HG03039 (cell line): ENCODE measurements around the gene NCOA7.
"Not testable (repeated sequence)": the region's sequence is repeated elsewhere in the genome, so short reads cannot be mapped to it uniquely, and the experiment has no call there.

Experiments
- ATAC-seq: cut with Tn5 transposase; IDR thresholded peaks from one replicate; pipeline ENCODE4 v1.9.1; 2021; ENCODE audit warnings: mild to moderate bottlenecking, moderate library complexity; ENCODE audit not compliant: unreplicated experiment

Gene NCOA7

GRCh38 chr6:125791151-125791819, 525 bp downstream of the NCOA7 start:
- ATAC-seq: no peak

GRCh38 chr6:125791820-125792165, 1.0 kb downstream of the NCOA7 start:
- no peak for ATAC-seq

DNA sequence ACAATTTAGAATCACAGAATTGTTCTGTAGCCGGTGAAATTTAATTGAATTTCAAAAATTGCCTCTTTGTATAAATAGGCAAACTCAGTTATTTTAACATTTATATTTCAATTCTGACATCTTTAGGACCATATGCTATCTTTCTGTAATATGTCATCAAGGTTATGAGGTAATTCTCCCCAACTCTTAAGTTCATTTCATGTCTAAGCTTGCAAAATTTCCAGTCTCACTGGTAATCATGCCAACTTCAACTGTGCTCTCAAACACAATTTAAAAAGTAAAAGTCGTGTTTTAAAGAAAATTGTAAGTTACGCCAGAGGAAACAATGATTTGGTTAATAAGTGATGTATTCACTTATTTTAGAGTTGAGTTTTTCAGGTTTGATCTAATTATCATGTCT, 1.4 kb downstream of the NCOA7 start:
- ATAC-seq: no peak

GRCh38 chr6:125792680-125793079, 1.9 kb downstream of the NCOA7 start:
- no peak for ATAC-seq

- ATAC-seq: no peak
These were observed 2.5 kb downstream of the NCOA7 start for GRCh38 chr6:125793280-125793679.

DNA sequence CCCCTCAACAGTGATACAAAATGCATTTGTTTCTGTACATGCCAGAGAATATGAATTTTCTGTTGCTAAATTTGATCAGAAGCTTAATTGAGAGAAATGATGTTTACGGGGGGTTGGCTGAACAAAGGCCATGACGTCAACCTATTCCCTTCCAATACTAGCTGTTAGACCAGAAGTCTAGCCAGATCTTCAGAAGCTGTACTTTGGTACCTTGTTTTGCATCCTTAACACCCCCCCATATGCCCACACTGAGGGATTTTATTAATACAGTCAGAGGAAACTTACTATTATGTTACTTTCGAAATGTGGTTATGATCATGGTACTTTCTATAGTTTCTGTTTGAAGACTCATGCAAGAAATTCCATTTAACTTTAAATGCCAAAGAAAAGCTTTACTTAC, 3.1 kb downstream of the NCOA7 start:
- peak; percentile 12 for ATAC-seq

DNA sequence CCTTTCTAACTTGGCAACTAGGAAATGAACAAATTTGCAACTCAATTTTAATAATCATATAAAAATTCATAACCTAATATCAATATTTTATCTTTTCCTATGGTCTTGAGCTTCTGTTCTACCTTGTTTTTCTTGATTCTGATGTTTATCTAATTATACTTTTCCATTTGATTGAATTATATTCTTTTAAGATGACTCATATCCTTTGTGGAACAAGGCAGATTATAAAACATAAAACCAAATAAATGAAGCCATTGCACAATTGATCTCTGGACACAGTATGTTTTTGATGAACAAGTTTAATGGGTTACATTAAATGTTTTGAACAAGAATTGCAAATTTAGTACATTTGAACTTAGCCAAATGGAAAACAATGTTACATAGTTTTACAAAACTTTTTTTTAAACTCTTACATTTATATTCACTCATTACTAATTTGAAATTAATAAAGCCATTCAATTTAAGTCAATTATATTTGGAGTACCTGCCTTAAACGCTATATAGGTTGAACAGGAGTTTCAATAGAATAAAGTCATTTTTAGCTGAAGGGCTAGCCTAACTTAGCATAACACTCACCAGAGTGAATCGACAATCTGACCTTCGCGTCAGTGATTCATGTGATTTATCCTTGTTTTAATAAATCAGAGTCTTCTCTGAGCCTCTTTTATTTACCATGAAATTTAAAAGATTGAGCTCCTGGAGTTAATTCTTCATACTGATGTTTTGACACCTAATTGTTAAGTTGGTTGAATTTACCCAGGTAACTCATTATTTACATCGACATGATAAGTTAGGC, 3.8 kb downstream of the NCOA7 start:
- ATAC-seq: no peak

DNA sequence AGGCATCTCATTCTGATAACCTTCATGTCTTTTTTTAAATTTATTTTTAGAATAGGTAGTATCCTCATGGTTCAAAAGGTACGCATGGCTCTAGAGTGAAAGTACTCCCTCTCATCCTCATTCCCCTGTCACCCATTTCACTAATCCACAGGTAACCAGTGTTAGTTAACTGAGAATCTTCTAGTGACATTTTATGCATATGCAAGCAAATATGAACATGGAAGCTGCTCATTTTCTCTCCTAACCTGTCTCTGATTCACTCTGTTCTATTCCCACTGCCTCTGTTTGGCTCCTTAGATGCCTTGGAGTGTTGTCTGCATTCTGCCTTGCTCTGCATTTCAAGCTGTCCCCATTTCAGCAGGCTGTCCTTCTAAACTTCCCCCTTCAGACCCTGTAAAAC, 4.5 kb downstream of the NCOA7 start:
- no peak for ATAC-seq

DNA sequence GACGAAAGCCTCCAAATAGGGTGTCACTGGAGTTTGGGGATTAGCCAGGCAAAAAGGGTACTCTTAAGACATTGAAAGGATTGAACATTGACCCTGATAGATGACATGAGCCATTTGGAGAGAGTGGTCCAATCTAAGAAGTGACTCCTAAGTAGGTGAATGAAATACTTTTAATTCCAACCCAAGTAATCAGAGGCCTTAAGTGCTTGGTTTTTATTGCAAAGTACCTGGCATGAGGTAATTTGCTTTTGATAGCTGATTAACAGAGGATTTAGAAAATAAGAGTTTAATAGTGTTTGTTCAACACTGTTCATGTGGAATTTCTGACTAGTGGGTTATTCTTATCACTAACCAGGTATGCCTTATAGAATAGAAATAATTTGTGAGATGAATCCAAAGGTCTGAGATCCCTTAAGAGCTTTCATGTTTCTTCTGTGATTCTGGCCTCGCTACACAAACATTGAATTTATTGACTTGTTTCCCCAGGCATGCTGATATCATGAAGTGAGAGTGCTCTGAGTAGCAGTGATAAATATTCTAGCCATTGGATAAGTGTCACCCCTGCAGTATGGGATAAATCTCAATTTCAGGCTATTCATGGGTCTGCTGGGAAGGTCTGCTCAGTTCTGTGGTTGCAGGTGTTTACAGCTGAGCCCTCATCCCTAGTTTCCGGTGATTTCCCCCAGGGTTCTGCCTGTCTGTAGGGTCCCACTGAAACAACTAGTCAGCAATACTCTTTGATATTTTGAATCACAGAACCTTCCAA, 6.5 kb downstream of the NCOA7 start:
- ATAC-seq: no peak

- no peak for ATAC-seq
These were observed 7.2 kb downstream of the NCOA7 start for GRCh38 chr6:125797886-125798444.

DNA sequence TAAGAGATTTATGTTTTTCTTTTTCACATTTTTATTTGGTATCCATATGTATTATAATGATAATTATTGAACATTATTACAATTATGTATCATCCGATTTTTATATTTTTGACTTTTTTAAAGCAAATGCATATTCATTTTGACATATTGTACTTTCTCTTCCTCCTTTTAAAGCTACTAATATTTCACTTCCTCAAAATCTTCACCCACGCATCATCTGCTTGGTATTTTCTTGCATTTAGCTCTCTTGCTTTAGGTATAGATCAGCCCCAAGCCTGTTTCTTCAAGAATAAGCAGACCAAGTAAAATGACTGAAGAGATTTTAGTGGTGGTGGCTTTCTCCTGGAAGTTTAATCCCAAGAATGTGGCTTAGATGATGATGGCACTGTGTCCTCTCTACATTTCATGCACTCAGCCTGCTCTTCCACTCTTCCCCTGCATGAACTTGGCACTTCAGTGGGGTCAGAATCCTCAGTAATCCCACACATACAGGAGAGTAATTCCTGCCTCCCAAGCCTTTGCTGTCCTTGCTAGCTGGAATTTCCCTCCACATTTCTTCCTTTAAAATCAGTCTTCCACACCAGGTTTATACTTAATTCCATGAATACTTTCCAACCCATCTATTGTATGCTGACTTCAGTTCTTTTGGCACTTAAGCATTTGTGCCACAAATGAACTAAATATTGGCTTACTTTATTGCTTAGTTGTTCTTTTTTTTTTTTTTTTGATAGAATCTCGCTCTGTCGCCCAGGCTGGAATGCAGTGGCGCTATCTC, 8.2 kb downstream of the NCOA7 start:
- peak; percentile 68 for ATAC-seq

DNA sequence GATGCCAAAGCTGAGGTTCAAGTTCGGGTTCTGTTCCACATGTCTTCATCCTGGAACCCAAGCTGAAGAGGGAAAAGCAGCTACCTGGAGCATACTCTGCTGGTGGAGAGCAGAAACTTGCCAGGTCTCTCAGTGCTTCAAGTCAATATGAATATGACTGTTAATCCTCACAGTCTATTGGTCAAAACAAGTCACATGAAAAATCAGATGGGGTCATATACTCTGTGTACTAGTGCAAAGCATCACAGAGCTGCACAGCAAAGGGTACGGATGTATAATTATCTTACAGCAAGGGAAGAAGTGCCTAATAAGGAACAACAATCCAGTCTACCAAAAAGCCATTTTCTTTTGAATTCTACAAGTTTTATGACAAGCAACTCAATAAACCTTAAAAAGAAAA, 11.6 kb downstream of the NCOA7 start:
- ATAC-seq: no peak

- no peak for ATAC-seq
These were observed 12.2 kb downstream of the NCOA7 start for GRCh38 chr6:125802943-125803377.

DNA sequence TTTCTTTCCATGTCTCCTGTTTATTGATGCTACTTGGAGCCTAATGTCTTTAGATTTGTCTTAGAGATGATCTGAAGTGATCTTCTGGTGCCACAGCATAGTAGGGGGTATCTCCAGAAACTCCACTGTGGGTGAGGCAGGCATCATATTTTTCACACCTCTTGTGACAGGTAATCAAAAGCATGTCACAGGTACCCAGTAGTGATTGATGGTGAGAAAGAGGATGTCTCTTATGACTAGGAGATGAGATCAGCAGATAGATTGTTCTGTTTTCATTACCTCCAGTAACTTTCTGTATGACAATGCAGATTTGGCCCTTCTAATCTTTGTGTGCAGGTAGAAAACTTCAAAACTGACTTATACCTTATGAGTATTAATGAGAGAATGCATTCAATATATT, 13.5 kb downstream of the NCOA7 start:
- peak; percentile 41 for ATAC-seq

DNA sequence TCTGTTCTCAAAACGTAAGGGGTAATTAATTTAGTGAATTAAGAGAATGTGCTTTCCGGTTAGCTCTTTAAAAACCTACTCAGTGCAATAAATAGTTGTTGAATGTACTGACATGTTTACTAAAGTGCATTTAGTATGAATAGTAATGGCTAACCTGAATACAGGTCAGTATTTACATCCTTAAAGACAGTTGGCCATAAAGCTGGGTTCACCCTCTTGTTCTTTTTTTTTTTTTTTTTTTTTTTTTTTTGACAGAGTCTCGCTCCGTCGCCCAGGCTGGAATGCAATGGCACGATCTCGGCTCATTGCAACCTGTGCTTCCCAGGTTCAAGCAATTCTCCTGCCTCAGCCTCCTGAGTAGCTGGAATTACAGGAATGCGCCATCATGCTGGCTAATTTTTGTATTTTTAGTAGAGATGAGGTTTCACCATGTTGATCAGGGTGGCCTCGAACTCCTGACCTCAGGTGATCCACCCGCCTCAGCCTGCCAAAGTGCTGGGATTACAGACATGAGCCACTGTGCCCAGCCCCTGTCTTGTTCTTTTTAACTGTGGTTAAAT, 14.2 kb downstream of the NCOA7 start:
- ATAC-seq: not testable (repeated sequence)

DNA sequence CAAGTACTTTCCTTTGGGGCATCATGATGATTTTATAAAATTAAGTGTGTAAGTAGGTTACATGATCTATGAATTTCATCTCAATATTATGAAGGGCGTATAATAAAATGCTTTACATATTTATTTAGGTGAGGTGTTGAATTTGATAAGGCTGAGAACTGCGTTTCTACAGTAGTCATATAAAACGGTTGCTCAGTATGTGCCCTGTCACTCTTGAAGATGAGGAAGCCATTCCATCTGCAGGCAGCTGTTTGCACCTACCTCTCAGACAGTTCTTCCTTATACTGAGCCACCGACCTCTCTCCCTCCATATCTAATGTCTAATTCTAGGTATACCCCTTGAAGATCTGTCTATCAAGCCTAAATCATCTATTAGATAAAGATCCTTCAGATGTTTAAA, 16.1 kb downstream of the NCOA7 start:
- no peak for ATAC-seq

DNA sequence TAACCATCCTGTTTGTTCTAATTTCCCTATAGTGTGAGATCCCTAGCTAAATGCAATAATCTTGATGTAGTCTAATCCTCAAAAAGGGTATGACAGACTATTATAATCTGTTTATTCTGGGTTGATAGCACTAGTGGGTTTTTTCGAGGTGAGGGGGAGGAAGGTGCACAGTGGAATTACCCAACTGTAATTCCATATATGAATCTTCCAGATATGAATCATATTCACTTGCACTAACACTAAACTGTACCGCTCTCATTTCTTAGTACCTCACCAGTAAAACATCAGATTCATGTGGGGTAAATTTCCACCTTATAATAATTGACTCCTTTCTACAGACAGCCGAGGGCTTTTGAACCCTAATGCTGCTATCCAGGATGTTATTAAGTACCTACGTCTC, 16.5 kb downstream of the NCOA7 start:
- ATAC-seq: peak; percentile 46

DNA sequence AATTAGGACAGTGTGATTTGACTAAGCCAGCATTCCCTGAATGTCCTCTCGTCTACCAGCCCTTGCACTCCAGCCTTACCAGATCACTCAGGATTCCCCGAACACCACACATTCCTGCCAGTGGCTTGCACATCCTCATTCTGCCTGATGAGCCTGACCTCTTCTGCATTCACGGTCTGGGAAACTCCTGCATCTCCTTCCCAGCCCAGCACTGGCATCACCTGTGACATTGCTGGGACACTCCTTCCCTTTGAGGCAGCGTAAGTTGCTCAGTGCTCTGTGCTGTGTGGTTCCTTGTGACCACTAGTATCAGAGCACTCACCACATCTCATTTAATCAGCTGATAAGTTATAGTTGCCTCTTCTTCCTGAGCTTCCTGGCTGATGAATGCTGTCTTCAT, 17.3 kb downstream of the NCOA7 start:
- ATAC-seq: no peak

DNA sequence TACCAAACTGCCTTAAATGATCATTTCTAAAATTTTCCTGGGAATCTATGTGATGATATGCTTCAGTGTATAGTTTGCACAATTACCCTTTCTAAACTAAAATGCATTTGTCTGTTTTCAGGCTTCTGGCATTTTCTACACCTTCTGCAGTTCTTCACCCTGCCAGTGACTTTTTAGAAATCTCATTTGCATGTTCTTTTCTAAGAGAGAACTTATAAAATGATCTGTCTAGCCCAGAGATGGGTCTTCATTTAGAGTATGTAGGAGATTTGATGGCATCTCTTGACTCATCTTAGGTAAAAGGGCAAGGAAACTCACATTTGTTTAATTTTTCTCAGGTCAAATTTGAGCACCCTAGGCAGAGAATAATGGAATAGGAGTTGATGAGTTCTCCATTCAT, 17.8 kb downstream of the NCOA7 start:
- no peak for ATAC-seq

DNA sequence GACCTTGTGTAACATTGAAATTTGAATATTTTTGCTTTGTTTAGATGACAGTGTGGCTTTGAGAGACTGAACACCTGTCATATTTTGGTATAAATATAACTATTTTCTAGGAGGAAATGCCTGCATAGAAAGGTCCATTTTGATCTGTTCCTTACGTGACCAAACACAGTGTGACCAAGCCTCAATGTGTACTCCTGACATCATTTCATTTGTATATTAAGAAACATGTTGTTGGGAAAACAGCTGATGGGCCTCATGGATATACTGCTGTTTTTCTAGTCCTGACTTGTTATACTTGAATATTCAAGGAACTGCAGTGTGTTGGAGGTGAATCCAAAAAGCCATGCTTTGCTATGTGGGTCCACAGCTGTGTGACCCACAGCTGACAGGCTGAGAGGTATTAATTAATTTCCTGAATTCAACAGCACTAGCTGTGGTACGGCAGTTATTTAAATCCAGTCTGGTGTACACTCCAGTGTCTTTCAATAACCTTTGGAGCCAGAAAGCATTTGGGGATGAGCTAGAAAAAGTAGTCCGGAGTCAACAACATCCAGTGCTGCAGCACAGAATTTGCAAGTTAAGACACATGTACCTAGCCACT, 18.9 kb downstream of the NCOA7 start:
- no peak for ATAC-seq
